WTC11 (cell line): ENCODE results near the gene AKR1D1. TPM values are rescaled to one million over a fixed set of nuclear protein-coding genes. Genes with fewer than 3 reads are reported as not detected.

Source experiments
- ATAC-seq: fragments of 200-7000 bp; cut with Tn5 transposase; 2 replicates; pipeline ENCODE4 v1.10.0; 2021; ENCODE audit warnings: mild to moderate bottlenecking, moderate library complexity
- CTCF ChIA-PET: fragments of 300-600 bp; sonication (Branson Sonifier 250); formaldehyde crosslinking; loops from one replicate; lab custom pipeline; 2021; ENCODE audit warnings: antibody characterized with exemption; lab: Charles Lee
- POLR2A ChIA-PET: fragments of 350-600 bp; sonication (Branson Sonifier 250); formaldehyde crosslinking; loops from one replicate; lab custom pipeline; 2021; ENCODE audit warnings: antibody characterized with exemption; lab: Charles Lee
- DNase-seq: peaks from one replicate; pipeline ENCODE4 v3.0.0; 2021; ENCODE audit warnings: low spot score
- H3K27ac Mint-ChIP-seq: 2 replicates; pipeline ENCODE4 v1.8.0; 2021; ENCODE audit warnings: mixed read lengths
- H3K27me3 Mint-ChIP-seq: 2 replicates; pipeline ENCODE4 v1.8.0; 2021; ENCODE audit warnings: low read depth, mild to moderate bottlenecking, moderate library complexity, mixed read lengths
- H3K36me3 Mint-ChIP-seq: 2 replicates; pipeline ENCODE4 v1.8.0; 2021; ENCODE audit warnings: mixed read lengths
- H3K4me1 Mint-ChIP-seq: 2 replicates; pipeline ENCODE4 v1.8.0; 2022; ENCODE audit warnings: mixed read lengths
- H3K4me3 Mint-ChIP-seq: 2 replicates; pipeline ENCODE4 v1.8.0; 2021; ENCODE audit warnings: mild to moderate bottlenecking, moderate library complexity, mixed read lengths
- H3K9me3 Mint-ChIP-seq: 2 replicates; pipeline ENCODE4 v1.8.0; 2021; ENCODE audit warnings: mixed read lengths
- AFF4 ChIP-seq: sonication (generic); formaldehyde crosslinking; IDR thresholded peaks from 2 replicates; pipeline ENCODE4 v1.8.1; 2023; ENCODE audit warnings: mild to moderate bottlenecking, missing genetic modification reagents, borderline replicate concordance
- AR ChIP-seq: fragments of 250-450 bp; sonication (Bioruptor Pico); IDR thresholded peaks from 2 replicates; pipeline ENCODE4 v1.9.0; 2021; ENCODE audit warnings: mild to moderate bottlenecking
- E2F5 ChIP-seq: sonication (generic); formaldehyde crosslinking; IDR thresholded peaks from 2 replicates; pipeline ENCODE4 v1.8.1; 2022; ENCODE audit warnings: mild to moderate bottlenecking, moderate library complexity, missing genetic modification reagents
- ESRRA ChIP-seq: sonication (generic); formaldehyde crosslinking; IDR thresholded peaks from 2 replicates; pipeline ENCODE4 v1.8.1; 2022; ENCODE audit warnings: mild to moderate bottlenecking, missing genetic modification reagents, borderline replicate concordance
- FOXJ3 ChIP-seq: sonication (generic); formaldehyde crosslinking; IDR thresholded peaks from 2 replicates; pipeline ENCODE4 v1.9.0; 2021; ENCODE audit warnings: missing genetic modification reagents, mild to moderate bottlenecking, borderline replicate concordance
- FOXP1 ChIP-seq: sonication (generic); formaldehyde crosslinking; IDR thresholded peaks from 2 replicates; pipeline ENCODE4 v1.8.0; 2022; ENCODE audit warnings: missing genetic modification reagents, mild to moderate bottlenecking, moderate library complexity, borderline replicate concordance
- NFYB ChIP-seq: sonication (generic); formaldehyde crosslinking; conservative IDR thresholded peaks from 2 replicates; pipeline ENCODE4 v1.8.0; 2022; ENCODE audit warnings: low read depth, missing genetic modification reagents
- RORB ChIP-seq: fragments of 250-450 bp; sonication (Bioruptor Pico); IDR thresholded peaks from 2 replicates; pipeline ENCODE4 v1.9.0; 2021; ENCODE audit warnings: mild to moderate bottlenecking
- TEAD1 ChIP-seq: sonication (generic); formaldehyde crosslinking; IDR thresholded peaks from 2 replicates; pipeline ENCODE4 v1.8.0; 2022; ENCODE audit warnings: mild to moderate bottlenecking, missing genetic modification reagents
- USF1 ChIP-seq: sonication (generic); formaldehyde crosslinking; IDR thresholded peaks from 2 replicates; pipeline ENCODE4 v1.8.0; 2022; ENCODE audit warnings: mild to moderate bottlenecking, missing genetic modification reagents
- ZNF138 ChIP-seq: sonication (generic); formaldehyde crosslinking; conservative IDR thresholded peaks from 2 replicates; pipeline ENCODE4 v1.8.1; 2022; ENCODE audit warnings: mild to moderate bottlenecking, moderate library complexity, missing genetic modification reagents
- ZNF219 ChIP-seq: sonication (generic); formaldehyde crosslinking; IDR thresholded peaks from 2 replicates; pipeline ENCODE4 v1.8.0; 2023; ENCODE audit warnings: missing genetic modification reagents, mild to moderate bottlenecking, borderline replicate concordance
- ZNF281 ChIP-seq: sonication (generic); formaldehyde crosslinking; IDR thresholded peaks from 2 replicates; pipeline ENCODE4 v1.8.0; 2023; ENCODE audit warnings: mild to moderate bottlenecking, missing genetic modification reagents
- total RNA-seq: library from RNA; stranded (reverse); gene quantifications from 3 replicates; pipeline ENCODE4 v1.2.3, GENCODE V29; 2021

The AKR1D1 gene
- total RNA-seq, 1 experiment from 2014 or later, result 0.24 TPM

- Mint-ChIP-seq H3K36me3 (0 out of 2 replicates have a peak, but pooled peaks cover 6% of the 10 kb centered on the region), H3K27me3 (no peaks in the 10 kb centered on the region), H3K4me1 (no peaks in the 10 kb centered on the region; the same call in 1 of the 2 replicates), H3K27ac (no peak overlapping the region), H3K9me3 (peaks cover 10% of the 10 kb centered on the region; the same call in 1 of the 2 replicates), H3K4me3 (no peak overlapping the region)
- TF ChIP-seq RORB (CRISPR knock-in tag) (no peak), FOXP1 (CRISPR knock-in tag) (no peak), FOXJ3 (CRISPR knock-in tag) (no peak), ZNF138 (CRISPR knock-in tag) (no peak), AFF4 (CRISPR knock-in tag) (no peak), TEAD1 (CRISPR knock-in tag) (no peak), ZNF281 (no peak), ESRRA (CRISPR knock-in tag) (no peak), AR (CRISPR knock-in tag) (no peak), USF1 (CRISPR knock-in tag) (no peak), NFYB (CRISPR knock-in tag) (no peak), ZNF219 (CRISPR knock-in tag) (no peak)
- ChIA-PET CTCF (interaction anchor here (0.6 kb wide), 1 partner anchor 83 kb away, joined by 3 read pairs; no protein-coding TSS in a partner anchor), POLR2A (interaction anchor here (0.6 kb wide), 1 partner anchor 25 kb away, joined by 3 read pairs; no protein-coding TSS in a partner anchor)
- DNase-seq (no peak), ATAC-seq (no peak)
Measured at GRCh38 chr7:138151731-138152577, 75.7 kb downstream of the AKR1D1 start.

GRCh38 chr7:138154661-138155060, 78.4 kb downstream of the AKR1D1 start:
- H3K36me3 Mint-ChIP-seq, result 0 out of 2 replicates have a peak, but pooled peaks cover 6% of the 10 kb centered on the region
- H3K4me3 Mint-ChIP-seq, result no peak overlapping the region
- H3K27ac Mint-ChIP-seq, result no peak overlapping the region
- peaks cover 3% of the 10 kb centered on the region for H3K4me1 Mint-ChIP-seq
- H3K9me3 Mint-ChIP-seq, result peaks cover 8% of the 10 kb centered on the region; the same call in 1 of the 2 replicates
- DNase-seq (no peak), ATAC-seq (no peak)
- CTCF ChIA-PET, result no interaction called here
- H3K27me3 Mint-ChIP-seq, result no peaks in the 10 kb centered on the region
- no peak for TF ChIP-seq E2F5 (CRISPR knock-in tag)
- POLR2A ChIA-PET, result no interaction called here
